ENCODE data around the gene PRSS8. TPM values are rescaled to one million over a fixed set of nuclear protein-coding genes. Genes with fewer than 3 reads are reported as not detected.
"Not testable (repeated sequence)": the region's sequence is repeated elsewhere in the genome, so short reads cannot be mapped to it uniquely, and the experiment has no call there.

Gene PRSS8
- total RNA-seq, 4 donors from 2014 or later = 42.1 to 89.9 (median 72.8) TPM

DNA sequence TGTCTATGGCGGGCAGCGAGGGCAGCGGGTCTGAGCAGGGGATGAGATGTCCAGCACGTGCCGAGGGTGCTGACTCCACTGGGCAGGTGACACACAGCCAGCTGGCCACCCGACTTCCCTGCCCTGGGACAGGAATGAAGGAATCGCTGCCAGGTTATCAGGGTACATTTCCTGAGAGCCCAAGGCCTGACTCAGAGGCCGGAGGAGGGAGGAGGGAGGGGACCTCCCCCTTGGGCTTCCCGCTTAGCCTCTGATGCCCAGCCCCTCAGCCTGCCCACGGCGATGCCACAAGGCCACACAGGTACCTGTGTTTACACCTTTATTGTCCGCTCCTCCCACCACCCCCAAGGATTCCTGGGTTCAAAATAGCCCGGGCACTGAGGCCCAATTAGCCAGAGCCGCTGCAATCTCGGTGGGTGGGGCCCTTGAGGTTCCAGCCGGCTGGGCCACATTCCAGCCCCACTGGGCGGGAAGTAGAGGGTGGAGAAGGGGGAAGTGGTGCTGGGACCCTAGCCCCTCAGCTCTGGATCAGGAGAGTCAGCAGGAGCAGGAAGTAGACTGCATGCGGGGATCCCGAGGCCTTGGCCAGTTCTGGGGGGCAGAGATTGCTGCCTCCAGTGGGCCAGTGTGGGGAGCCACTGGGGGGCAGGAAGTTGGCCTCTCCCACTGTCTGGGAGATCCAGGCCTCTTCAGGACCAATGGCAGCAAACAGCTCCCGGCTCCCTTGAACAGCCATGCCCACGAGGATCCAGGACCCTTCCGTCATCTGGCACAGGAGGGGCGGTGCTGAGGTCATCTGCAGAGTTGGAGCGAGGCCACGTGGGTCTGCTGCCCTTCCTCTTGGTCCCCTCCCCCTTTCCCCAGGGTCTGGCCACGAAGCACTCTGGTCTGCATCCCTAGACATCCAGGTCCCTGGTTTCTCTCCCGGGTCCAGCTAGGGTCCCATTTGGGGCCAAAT, 3.4 kb upstream of the PRSS8 start:
- H3K36me3 ChIP-seq = no peaks in the 10 kb centered on the region
- peak overlapping the region; percentile 36 to 80 (median 70) for H3K27ac ChIP-seq
- 29 to 34% methylated on average over 17 to 23 of the region's 27 CpGs for WGBS, 2 donors
- peak; percentile 91 to 94 for DNase-seq
- no peak overlapping the region for H3K4me3 ChIP-seq (replicated peaks in 1 of 3)
- no peaks in the 10 kb centered on the region for H3K9me3 ChIP-seq
- peak in 1 of 2 donors; percentile 29 for TF ChIP-seq POLR2A (IDR thresholded peaks at IDR 0.05)
- TF ChIP-seq, protein P1, sequence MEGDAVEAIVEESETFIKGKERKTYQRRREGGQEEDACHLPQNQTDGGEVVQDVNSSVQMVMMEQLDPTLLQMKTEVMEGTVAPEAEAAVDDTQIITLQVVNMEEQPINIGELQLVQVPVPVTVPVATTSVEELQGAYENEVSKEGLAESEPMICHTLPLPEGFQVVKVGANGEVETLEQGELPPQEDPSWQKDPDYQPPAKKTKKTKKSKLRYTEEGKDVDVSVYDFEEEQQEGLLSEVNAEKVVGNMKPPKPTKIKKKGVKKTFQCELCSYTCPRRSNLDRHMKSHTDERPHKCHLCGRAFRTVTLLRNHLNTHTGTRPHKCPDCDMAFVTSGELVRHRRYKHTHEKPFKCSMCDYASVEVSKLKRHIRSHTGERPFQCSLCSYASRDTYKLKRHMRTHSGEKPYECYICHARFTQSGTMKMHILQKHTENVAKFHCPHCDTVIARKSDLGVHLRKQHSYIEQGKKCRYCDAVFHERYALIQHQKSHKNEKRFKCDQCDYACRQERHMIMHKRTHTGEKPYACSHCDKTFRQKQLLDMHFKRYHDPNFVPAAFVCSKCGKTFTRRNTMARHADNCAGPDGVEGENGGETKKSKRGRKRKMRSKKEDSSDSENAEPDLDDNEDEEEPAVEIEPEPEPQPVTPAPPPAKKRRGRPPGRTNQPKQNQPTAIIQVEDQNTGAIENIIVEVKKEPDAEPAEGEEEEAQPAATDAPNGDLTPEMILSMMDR (IDR thresholded peaks at IDR 0.05) = no peak
- intact Hi-C loops (cut with DNase I) = no loop called here
- peaks cover 36 to 53% of the 10 kb centered on the region in 2 donors for H3K4me1 ChIP-seq
- no peaks in the 10 kb centered on the region for H3K27me3 ChIP-seq

DNA sequence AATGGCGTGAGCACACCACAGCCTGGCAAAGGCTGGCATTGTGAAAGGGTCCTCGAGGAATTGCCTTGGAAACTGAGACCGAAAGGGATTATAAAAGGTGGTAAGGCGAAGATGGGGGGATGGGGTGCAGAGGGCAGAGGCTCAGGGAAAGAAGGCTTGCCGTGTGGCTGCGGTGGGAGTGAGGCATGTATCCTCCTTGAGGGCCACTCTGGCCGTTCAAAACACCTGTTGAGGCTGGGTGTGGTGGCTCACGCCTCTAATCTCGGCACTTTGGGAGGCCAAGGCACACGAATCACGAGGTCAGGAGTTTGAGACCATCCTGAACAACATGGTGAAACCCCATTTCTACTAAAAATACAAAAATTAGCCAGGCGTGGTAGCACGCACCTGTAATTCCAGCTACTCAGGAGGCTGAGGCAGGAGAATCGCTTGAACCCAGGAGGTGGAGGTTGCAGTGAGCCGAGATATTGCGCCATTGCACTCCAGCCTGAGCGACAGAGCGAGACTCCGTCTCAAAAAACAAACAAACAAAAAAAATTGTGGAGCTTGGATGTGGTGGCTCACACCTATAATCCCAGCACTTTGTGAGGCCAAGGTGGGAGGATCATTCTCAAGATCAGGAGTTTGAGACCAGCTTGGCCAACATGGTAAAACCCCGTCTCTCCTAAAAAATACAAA, 1.4 kb upstream of the PRSS8 start:
- H3K27me3 ChIP-seq; intact Hi-C loops (cut with DNase I); H3K4me3 ChIP-seq (replicated peaks in 1 of 3); H3K36me3 ChIP-seq; H3K9me3 ChIP-seq; DNase-seq; H3K27ac ChIP-seq: not testable (repeated sequence)
- 84 to 85% methylated on average over 20 of the region's 20 CpGs for WGBS, 2 donors
- peaks cover 38 to 55% of the 10 kb centered on the region in 2 donors for H3K4me1 ChIP-seq

DNA sequence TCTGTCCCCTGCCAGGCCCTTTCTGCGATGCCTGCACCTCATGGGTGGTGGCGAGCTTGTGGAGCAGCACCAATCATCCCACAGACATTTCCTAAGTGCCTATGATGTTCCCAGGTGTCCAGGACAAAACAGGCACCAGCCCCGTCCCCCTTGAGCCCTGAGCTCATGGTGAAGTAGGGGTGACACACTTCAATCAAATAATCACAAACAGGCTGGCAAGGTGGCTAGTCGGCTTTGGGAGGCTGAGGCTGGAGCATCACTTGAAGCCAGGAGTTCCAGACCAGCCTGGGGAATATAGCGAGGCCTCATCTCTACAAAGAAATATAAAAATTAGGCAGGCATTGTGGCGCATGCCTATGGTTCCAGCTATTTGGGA, 748 bp upstream of the PRSS8 start:
- no peaks in the 10 kb centered on the region for H3K9me3 ChIP-seq
- intact Hi-C loops (cut with DNase I) = no loop called here
- TF ChIP-seq POLR2A (IDR thresholded peaks at IDR 0.05) = no peak
- TF ChIP-seq, protein P1 (IDR thresholded peaks at IDR 0.05) = no peak
- H3K27me3 ChIP-seq = no peaks in the 10 kb centered on the region
- 83 to 85% methylated on average over 6 of the region's 6 CpGs for WGBS, 2 donors
- no peak overlapping the region for H3K4me3 ChIP-seq (replicated peaks in 1 of 3)
- DNase-seq = no peak
- peaks cover 40 to 55% of the 10 kb centered on the region in 2 donors for H3K4me1 ChIP-seq
- H3K27ac ChIP-seq = peak overlapping the region in 1 of 3 donors; percentile 97
- peaks cover 10 to 14% of the 10 kb centered on the region in 2 donors for H3K36me3 ChIP-seq

DNA sequence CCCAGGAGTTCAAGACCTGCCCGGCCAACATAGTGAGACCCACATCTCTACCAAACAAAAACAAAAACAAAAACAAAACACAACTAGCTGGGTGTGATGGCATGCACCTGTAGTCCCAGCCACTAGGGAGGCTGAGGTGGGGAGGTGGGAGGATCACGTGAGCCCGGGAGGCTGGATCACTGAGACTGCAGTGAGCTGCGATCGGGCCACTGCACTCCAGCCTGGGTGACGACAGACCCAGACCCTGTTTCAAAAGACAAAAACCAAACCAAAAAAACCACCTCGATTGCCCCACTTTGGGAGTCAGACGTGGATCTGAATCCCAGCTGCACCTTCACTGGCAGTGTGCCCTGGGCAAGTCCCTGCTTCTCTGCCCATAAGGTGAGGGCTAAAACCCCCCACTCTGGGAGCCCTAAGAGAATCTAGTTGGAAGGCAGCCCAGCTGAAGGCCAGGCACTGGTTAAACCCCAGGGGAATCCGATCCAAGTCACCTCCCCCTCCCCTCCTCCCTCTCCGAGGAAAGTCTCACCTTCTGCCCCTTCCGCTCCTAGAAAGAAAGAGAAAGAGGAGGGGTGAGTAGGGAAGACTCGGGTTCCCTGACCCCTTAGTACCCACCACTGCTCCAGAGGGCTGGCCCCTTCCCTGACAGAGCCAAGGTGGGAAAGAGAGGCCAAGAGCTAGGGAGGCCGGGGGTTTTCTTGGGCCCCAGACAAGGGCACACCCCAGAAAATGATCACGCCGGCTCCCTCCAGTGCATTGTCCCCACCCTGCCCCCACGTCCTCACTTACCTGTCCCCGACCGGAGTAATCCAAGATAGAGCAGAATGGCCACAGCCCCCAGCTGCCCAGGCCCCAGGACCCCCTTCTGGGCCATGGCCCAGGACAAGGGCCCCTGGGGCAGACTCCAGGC, 647 bp downstream of the PRSS8 start:
- peaks cover 50 to 61% of the 10 kb centered on the region in 2 donors for H3K4me1 ChIP-seq
- H3K36me3 ChIP-seq = peaks cover 11 to 15% of the 10 kb centered on the region in 2 donors
- DNase-seq = peak; percentile 80
- H3K4me3 ChIP-seq (replicated peaks in 1 of 3) = peak overlapping the region; percentile 65 to 80 (median 67)
- H3K27me3 ChIP-seq = no peaks in the 10 kb centered on the region
- peak overlapping the region; percentile 79 to 97 (median 90) for H3K27ac ChIP-seq
- peak; percentile 25 to 67 for TF ChIP-seq POLR2A (IDR thresholded peaks at IDR 0.05)
- TF ChIP-seq, protein P1 (IDR thresholded peaks at IDR 0.05) = peak in 4 of 6 experiments; percentile 13 to 55 (median 31)
- no peaks in the 10 kb centered on the region for H3K9me3 ChIP-seq
- 12 to 13% methylated on average over 16 to 17 of the region's 18 CpGs for WGBS, 2 donors
- intact Hi-C loops (cut with DNase I) = no loop called here

DNA sequence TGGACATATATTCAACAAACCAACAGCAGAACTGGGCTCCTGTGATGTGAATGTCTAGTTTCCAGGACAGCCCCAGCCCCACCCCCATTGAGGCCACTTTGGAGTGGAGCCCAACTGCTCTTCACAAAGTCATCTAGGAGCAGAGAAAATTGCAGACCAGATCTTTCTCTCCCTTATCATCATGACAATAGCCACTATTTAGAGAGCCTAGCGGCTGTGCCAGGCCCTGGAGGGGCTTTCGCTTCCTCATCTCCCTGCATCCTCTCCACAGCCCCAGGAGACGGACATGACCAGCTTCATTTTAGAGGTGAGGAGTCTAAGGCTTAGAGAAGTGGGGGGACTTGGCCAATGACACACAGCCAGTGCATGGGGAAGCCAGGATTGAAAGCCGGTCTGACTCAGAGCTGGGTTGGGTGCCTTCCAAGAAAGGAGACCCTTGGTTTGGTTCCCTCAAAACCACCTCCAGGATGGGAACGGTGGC, 1.4 kb downstream of the PRSS8 start:
- Histone ChIP-seq H3K4me3 (replicated peaks in 1 of 3) (peak overlapping the region in 1 of 3 donors; percentile 65), H3K4me1 (peaks cover 58 to 64% of the 10 kb centered on the region in 2 donors), H3K27me3 (no peaks in the 10 kb centered on the region), H3K27ac (peak overlapping the region; percentile 79 to 97 (median 90)), H3K9me3 (no peaks in the 10 kb centered on the region), H3K36me3 (peaks cover 11 to 15% of the 10 kb centered on the region in 2 donors)
- TF ChIP-seq POLR2A (IDR thresholded peaks at IDR 0.05) = no peak
- TF ChIP-seq, protein P1 (IDR thresholded peaks at IDR 0.05) = no peak
- peak; percentile 59 to 64 for DNase-seq
- intact Hi-C loops (cut with DNase I) = no loop called here
- WGBS, 2 donors = 24 to 26% methylated on average over 5 of the region's 5 CpGs

Data from thyroid gland (tissue), 4 donors.